Mammary epithelial cell (primary cell): ENCODE data around the gene CHRM5.

Experiments
- EZH2 ChIP-seq: IDR thresholded peaks from 2 replicates; pipeline ENCODE4 v1.6.1; 2012; ENCODE audit warnings: low read length, inconsistent platforms, borderline replicate concordance
- TF ChIP-seq, protein P1 (sequence below), 2 donors: IDR thresholded peaks in 1 of 2; conservative IDR thresholded peaks in 1 of 2; 2 replicates each; pipeline ENCODE4 v1.5.1; 2011 to 2012; ENCODE audit warnings: inconsistent platforms in 2 of 2, low read length in 2 of 2, mild to moderate bottlenecking in 2 of 2, control low read depth in 1 of 2, low read depth in 1 of 2; ENCODE audit not compliant: insufficient read depth in 1 of 2; ENCODE audit errors: extremely low read depth in 1 of 2

- TF ChIP-seq, protein P1, sequence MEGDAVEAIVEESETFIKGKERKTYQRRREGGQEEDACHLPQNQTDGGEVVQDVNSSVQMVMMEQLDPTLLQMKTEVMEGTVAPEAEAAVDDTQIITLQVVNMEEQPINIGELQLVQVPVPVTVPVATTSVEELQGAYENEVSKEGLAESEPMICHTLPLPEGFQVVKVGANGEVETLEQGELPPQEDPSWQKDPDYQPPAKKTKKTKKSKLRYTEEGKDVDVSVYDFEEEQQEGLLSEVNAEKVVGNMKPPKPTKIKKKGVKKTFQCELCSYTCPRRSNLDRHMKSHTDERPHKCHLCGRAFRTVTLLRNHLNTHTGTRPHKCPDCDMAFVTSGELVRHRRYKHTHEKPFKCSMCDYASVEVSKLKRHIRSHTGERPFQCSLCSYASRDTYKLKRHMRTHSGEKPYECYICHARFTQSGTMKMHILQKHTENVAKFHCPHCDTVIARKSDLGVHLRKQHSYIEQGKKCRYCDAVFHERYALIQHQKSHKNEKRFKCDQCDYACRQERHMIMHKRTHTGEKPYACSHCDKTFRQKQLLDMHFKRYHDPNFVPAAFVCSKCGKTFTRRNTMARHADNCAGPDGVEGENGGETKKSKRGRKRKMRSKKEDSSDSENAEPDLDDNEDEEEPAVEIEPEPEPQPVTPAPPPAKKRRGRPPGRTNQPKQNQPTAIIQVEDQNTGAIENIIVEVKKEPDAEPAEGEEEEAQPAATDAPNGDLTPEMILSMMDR (conservative IDR thresholded peaks at IDR 0.05 in 1 of 2, IDR thresholded peaks at IDR 0.05 in 1 of 2; ENCODE audit: extremely low read depth in 1 of 2, insufficient read depth in 1 of 2, low read depth in 1 of 2, low read length in 2 of 2) = no peak
- no peak for TF ChIP-seq EZH2
Observed at GRCh38 chr15:34038023-34038870, 70.0 kb downstream of the CHRM5 start.
